OCI-LY7 (cell line): ENCODE results near the gene CFDP1.

Experiments
- EZH2phosphoT487 ChIP-seq: fragments of 200-600 bp; sonication (generic); IDR thresholded peaks from 2 replicates; pipeline ENCODE4 v1.6.1; 2018; ENCODE audit warnings: low read depth, borderline replicate concordance, mild to moderate bottlenecking, mixed run types, antibody characterized with exemption, low read length, moderate library complexity, mixed read lengths
- TF ChIP-seq, protein P1 (sequence below): fragments of 200-600 bp; sonication (generic); conservative IDR thresholded peaks from 2 replicates; pipeline ENCODE4 v1.5.1; 2014; ENCODE audit warnings: mild to moderate bottlenecking, antibody characterized with exemption, low read length, moderate library complexity, mixed read lengths

- TF ChIP-seq, protein P1, sequence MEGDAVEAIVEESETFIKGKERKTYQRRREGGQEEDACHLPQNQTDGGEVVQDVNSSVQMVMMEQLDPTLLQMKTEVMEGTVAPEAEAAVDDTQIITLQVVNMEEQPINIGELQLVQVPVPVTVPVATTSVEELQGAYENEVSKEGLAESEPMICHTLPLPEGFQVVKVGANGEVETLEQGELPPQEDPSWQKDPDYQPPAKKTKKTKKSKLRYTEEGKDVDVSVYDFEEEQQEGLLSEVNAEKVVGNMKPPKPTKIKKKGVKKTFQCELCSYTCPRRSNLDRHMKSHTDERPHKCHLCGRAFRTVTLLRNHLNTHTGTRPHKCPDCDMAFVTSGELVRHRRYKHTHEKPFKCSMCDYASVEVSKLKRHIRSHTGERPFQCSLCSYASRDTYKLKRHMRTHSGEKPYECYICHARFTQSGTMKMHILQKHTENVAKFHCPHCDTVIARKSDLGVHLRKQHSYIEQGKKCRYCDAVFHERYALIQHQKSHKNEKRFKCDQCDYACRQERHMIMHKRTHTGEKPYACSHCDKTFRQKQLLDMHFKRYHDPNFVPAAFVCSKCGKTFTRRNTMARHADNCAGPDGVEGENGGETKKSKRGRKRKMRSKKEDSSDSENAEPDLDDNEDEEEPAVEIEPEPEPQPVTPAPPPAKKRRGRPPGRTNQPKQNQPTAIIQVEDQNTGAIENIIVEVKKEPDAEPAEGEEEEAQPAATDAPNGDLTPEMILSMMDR = no peak
- no peak for TF ChIP-seq EZH2phosphoT487
Measured at GRCh38 chr16:75402159-75402820, 31.0 kb downstream of the CFDP1 start.
